Ovary (tissue), 3 donors: ENCODE data around the gene FBXL7.

ENCODE experiments used
- CTCF ChIP-seq, 3 donors: fragments of 450-650 bp in 2 of 3; fragments of 200-600 bp in 1 of 3; IDR thresholded peaks; one replicate each; pipeline versions ENCODE4 v1.5.1 to v1.8.0; 2016 to 2022; ENCODE audit warnings: antibody characterized with exemption in 3 of 3, mild to moderate bottlenecking in 1 of 3
- POLR2A ChIP-seq: fragments of 450-650 bp; IDR thresholded peaks from one replicate; pipeline ENCODE4 v1.6.1; 2017; ENCODE audit warnings: antibody characterized with exemption, mild to moderate bottlenecking, moderate library complexity
- donor health status: DM: no; HTN: no; CAD: no.

- no peak for TF ChIP-seq CTCF (IDR thresholded peaks at IDR 0.05)
- no peak for TF ChIP-seq POLR2A
Measured at GRCh38 chr5:15819617-15820016, 319.6 kb downstream of the FBXL7 start.
